ENCODE results near the gene PEX16. TPM values are rescaled to one million over a fixed set of nuclear protein-coding genes. Genes with fewer than 3 reads are reported as not detected.

PEX16 gene
- total and polyA plus RNA-seq, 9 of the 15 experiments (the other 6 are each of a cell fraction or from before 2014, with no cell fraction given) = 1.5 to 43.9 (median 14.6) TPM

- TF ChIP-seq STAG1 (CRISPR knock-in tag; IDR thresholded peaks at IDR 0.05; ENCODE audit: borderline replicate concordance) (no peak), NCOR1 (IDR thresholded peaks at IDR 0.05) (peak; percentile 78), POLR2A (conservative IDR thresholded peaks at IDR 0.05) (no peak), FOXK2 (conservative IDR thresholded peaks at IDR 0.05 in 1 of 2, IDR thresholded peaks at IDR 0.05 in 1 of 2; ENCODE audit: low read depth in 2 of 2) (no peak), TRIM24 (IDR thresholded peaks at IDR 0.05) (peak; percentile 71 to 75; a peak in 3 of 4 replicates), TAF1 (IDR thresholded peaks at IDR 0.05; ENCODE audit: control insufficient read depth, extremely low read depth, insufficient read depth, low read length, severe bottlenecking) (peak; percentile 25), E2F5 (CRISPR knock-in tag; IDR thresholded peaks at IDR 0.05) (no peak), SMARCA4 (IDR thresholded peaks at IDR 0.05) (peak; percentile 59; the same call in 1 of the 2 replicates), ATF1 (CRISPR knock-in tag; IDR thresholded peaks at IDR 0.05) (no peak), ATF1 (tag; IDR thresholded peaks at IDR 0.05) (no peak), SP2 (IDR thresholded peaks at IDR 0.05; ENCODE audit: extremely low read depth, low read depth, low read length, poor library complexity, severe bottlenecking) (no peak), STAT5A (IDR thresholded peaks at IDR 0.05; ENCODE audit: borderline replicate concordance, low read length) (peak; percentile 67; the same call in 1 of the 2 replicates), NONO (IDR thresholded peaks at IDR 0.05; ENCODE audit: low read depth in 2 of 2, low read length in 1 of 2) (no peak), MTA2 (IDR thresholded peaks at IDR 0.05; ENCODE audit: low read depth) (peak; percentile 49; the same call in 1 of the 2 replicates), RCOR1 (IDR thresholded peaks at IDR 0.05; ENCODE audit: borderline replicate concordance in 1 of 2, low read depth in 2 of 2, low read length in 2 of 2) (0 out of 4 replicates have a peak, but pooled peaks of 1 of the 2 experiments have one; percentile 27), RREB1 (CRISPR knock-in tag; IDR thresholded peaks at IDR 0.05) (no peak), ZNF140 (CRISPR knock-in tag; IDR thresholded peaks at IDR 0.05) (no peak), GATA2 (CRISPR knock-in tag; IDR thresholded peaks at IDR 0.05) (peak; percentile 78), NR2C1 (IDR thresholded peaks at IDR 0.05) (peak; percentile 91), NR2C1 (tag; IDR thresholded peaks at IDR 0.05) (peak; percentile 87)
Measured at GRCh38 chr11:45904309-45904915, 13.3 kb downstream of the PEX16 start (continued).

Measured in K562 (cell line).